DND-41 (cell line): ENCODE results near the gene CH25H.

Experiments
- ATAC-seq: fragments of 200-7000 bp; cut with Tn5 transposase; 3 replicates; pipeline ENCODE4 v1.9.1; 2021; ENCODE audit warnings: low read depth; ENCODE audit not compliant: insufficient read depth
- DNase-seq: peaks from one replicate; pipeline ENCODE4 v3.0.0-alpha.2; 2020
- H2AFZ ChIP-seq: 2 replicates; pipeline ENCODE4 v1.6.0; 2012; ENCODE audit warnings: low read depth, low read length
- H3K27ac ChIP-seq: 2 replicates; pipeline ENCODE4 v1.5.1; 2012; ENCODE audit warnings: low read length, inconsistent platforms
- H3K27me3 ChIP-seq: fragments of 200-600 bp; sonication (generic); 2 replicates; pipeline ENCODE4 v1.6.0; 2012; ENCODE audit warnings: low read length, mild to moderate bottlenecking, inconsistent platforms; ENCODE audit not compliant: insufficient read depth, poor library complexity
- H3K36me3 ChIP-seq: 2 replicates; pipeline ENCODE4 v1.5.1; 2012; ENCODE audit warnings: low read length, inconsistent platforms; ENCODE audit not compliant: insufficient read depth
- H3K4me1 ChIP-seq: 2 replicates; pipeline ENCODE4 v1.5.1; 2012; ENCODE audit warnings: mild to moderate bottlenecking, low read length; ENCODE audit not compliant: insufficient read depth
- H3K4me2 ChIP-seq: 2 replicates; pipeline ENCODE4 v1.6.0; 2012; ENCODE audit warnings: mild to moderate bottlenecking, moderate library complexity, low read length, inconsistent platforms; ENCODE audit not compliant: insufficient read depth
- H3K4me3 ChIP-seq, 2 experiments: fragments of 200-600 bp in 1 of 2; shearing (Covaris generic) in 1 of 2; 2 replicates each; pipeline ENCODE4 v1.5.1; 2012 to 2016; ENCODE audit warnings: inconsistent platforms in 2 of 2, low read length in 2 of 2, mild to moderate bottlenecking in 2 of 2, low read depth in 1 of 2, moderate library complexity in 1 of 2
- H3K79me2 ChIP-seq: 2 replicates; pipeline ENCODE4 v1.6.0; 2012; ENCODE audit warnings: low read length, inconsistent platforms; ENCODE audit not compliant: insufficient read depth
- H3K9ac ChIP-seq: 2 replicates; pipeline ENCODE4 v1.6.0; 2012; ENCODE audit warnings: low read depth, mild to moderate bottlenecking, inconsistent platforms, low read length, moderate library complexity
- H3K9me3 ChIP-seq: 2 replicates; pipeline ENCODE4 v1.5.1; 2012; ENCODE audit warnings: low read length, moderate library complexity, mild to moderate bottlenecking, inconsistent platforms; ENCODE audit not compliant: insufficient read depth, severe bottlenecking
- H4K20me1 ChIP-seq: 2 replicates; pipeline ENCODE4 v1.6.0; 2012; ENCODE audit warnings: low read length; ENCODE audit not compliant: insufficient read depth
- EZH2 ChIP-seq: IDR thresholded peaks from 3 replicates; pipeline ENCODE4 v1.6.1; 2012; ENCODE audit warnings: borderline replicate concordance, low read depth, mild to moderate bottlenecking, moderate library complexity, low read length, inconsistent platforms; ENCODE audit not compliant: severe bottlenecking
- TF ChIP-seq, protein P1 (sequence below): IDR thresholded peaks from 2 replicates; pipeline ENCODE4 v1.5.1; 2012; ENCODE audit warnings: borderline replicate concordance, low read length, moderate library complexity, mild to moderate bottlenecking; ENCODE audit not compliant: poor library complexity, severe bottlenecking; ENCODE audit errors: extremely low read depth

The CH25H gene

DNA sequence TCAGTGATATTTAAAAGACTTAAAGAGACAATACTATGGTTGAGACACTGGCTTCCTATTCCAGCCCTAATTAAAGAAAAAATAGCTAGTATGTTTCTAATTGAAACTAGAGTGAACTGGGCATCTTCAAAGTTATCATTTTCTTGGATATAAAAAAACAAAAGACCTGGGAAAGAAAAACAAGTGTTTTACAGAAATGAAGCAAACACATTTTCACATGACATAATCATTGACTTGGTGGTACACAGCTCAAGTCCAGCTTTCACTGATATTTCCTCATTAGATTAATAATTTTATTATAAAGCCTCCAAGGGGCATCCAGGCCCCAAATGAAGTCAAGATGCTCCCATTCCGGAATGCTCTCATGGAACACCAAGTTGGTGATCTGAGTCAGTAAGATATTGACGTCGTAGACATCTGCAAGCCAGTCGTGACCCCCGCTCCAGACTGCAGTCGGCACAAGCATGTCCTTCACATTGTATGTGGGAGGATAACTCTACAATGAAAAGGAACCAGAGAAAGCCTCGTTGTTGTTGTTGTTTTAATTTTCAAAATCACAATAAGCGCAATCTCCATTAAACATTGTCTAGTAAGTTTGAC, 7.5 kb upstream of the CH25H start:
- Histone ChIP-seq H3K9me3 (no peaks in the 10 kb centered on the region), H3K27ac (no peak overlapping the region), H3K79me2 (no peaks in the 10 kb centered on the region), H3K4me1 (peaks cover 6% of the 10 kb centered on the region), H3K27me3 (no peaks in the 10 kb centered on the region), H3K36me3 (no peaks in the 10 kb centered on the region), H3K9ac (no peak overlapping the region), H4K20me1 (no peaks in the 10 kb centered on the region), H3K4me3 (no peak overlapping the region), H3K4me2 (no peak overlapping the region), H2AFZ (no peak overlapping the region)
- no peak for DNase-seq
- TF ChIP-seq EZH2 = no peak
- TF ChIP-seq, protein P1, sequence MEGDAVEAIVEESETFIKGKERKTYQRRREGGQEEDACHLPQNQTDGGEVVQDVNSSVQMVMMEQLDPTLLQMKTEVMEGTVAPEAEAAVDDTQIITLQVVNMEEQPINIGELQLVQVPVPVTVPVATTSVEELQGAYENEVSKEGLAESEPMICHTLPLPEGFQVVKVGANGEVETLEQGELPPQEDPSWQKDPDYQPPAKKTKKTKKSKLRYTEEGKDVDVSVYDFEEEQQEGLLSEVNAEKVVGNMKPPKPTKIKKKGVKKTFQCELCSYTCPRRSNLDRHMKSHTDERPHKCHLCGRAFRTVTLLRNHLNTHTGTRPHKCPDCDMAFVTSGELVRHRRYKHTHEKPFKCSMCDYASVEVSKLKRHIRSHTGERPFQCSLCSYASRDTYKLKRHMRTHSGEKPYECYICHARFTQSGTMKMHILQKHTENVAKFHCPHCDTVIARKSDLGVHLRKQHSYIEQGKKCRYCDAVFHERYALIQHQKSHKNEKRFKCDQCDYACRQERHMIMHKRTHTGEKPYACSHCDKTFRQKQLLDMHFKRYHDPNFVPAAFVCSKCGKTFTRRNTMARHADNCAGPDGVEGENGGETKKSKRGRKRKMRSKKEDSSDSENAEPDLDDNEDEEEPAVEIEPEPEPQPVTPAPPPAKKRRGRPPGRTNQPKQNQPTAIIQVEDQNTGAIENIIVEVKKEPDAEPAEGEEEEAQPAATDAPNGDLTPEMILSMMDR = no peak
- no peak for ATAC-seq

DNA sequence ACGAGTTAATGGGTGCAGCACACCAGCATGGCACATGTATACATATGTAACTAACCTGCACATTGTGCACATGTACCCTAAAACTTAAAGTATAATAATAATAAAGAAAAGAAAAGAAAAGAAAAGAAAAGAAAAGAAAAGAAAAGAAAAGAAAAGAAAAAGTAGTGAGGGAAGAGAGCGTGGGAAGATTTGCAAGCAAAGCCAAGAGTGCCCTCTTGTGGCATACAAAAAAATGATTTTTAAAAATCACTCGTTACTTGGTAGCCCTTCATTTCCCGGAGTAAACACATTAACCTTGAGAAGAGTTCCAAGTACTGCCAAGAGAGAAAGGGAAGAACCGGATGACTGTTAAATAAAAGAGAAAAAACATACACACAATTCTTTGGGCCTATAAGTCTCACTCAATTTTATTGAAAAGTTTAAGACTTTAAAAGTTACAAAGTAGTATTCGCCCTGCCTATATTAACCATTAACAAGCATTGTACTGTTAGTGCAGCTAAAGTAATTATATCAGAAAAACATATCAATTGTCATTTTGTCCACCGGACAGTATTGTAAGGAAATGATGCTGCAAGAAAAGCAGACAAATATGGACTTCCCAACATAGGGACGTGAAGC, 6.2 kb upstream of the CH25H start:
- H3K4me2 ChIP-seq = no peak overlapping the region
- TF ChIP-seq EZH2 = no peak
- TF ChIP-seq, protein P1 = peak; percentile 62
- no peak overlapping the region for H3K9ac ChIP-seq
- H3K4me3 ChIP-seq = no peak overlapping the region
- no peaks in the 10 kb centered on the region for H3K27me3 ChIP-seq
- H3K9me3 ChIP-seq = no peaks in the 10 kb centered on the region
- H3K4me1 ChIP-seq = peaks cover 6% of the 10 kb centered on the region
- DNase-seq (peak; percentile 13), ATAC-seq (peak; percentile 78; the same call in 1 of the 3 replicates)
- no peaks in the 10 kb centered on the region for H4K20me1 ChIP-seq
- H3K36me3 ChIP-seq = no peaks in the 10 kb centered on the region
- H2AFZ ChIP-seq = no peak overlapping the region
- H3K79me2 ChIP-seq = no peaks in the 10 kb centered on the region
- H3K27ac ChIP-seq = no peak overlapping the region

- DNase-seq (no peak), ATAC-seq (no peak)
- no peak overlapping the region for H2AFZ ChIP-seq
- peaks cover 15% of the 10 kb centered on the region for H3K4me1 ChIP-seq
- H3K9ac ChIP-seq = no peak overlapping the region
- peaks cover 14% of the 10 kb centered on the region for H3K27me3 ChIP-seq
- no peaks in the 10 kb centered on the region for H3K79me2 ChIP-seq
- no peaks in the 10 kb centered on the region for H3K36me3 ChIP-seq
- no peak overlapping the region for H3K27ac ChIP-seq
- H3K4me2 ChIP-seq = no peak overlapping the region
- H4K20me1 ChIP-seq = no peaks in the 10 kb centered on the region
- H3K9me3 ChIP-seq = no peaks in the 10 kb centered on the region
- no peak overlapping the region for H3K4me3 ChIP-seq
- TF ChIP-seq, protein P1 = no peak
- TF ChIP-seq EZH2 = no peak
These were observed 3.8 kb upstream of the CH25H start for GRCh38 chr10:89210794-89211425.
